Measurements from ENCODE around the gene UFM1. TPM values are rescaled to one million over a fixed set of nuclear protein-coding genes. Genes with fewer than 3 reads are reported as not detected.

Gene UFM1
- total RNA-seq, 1 experiment from 2014 or later, result 34.6 TPM

DNA sequence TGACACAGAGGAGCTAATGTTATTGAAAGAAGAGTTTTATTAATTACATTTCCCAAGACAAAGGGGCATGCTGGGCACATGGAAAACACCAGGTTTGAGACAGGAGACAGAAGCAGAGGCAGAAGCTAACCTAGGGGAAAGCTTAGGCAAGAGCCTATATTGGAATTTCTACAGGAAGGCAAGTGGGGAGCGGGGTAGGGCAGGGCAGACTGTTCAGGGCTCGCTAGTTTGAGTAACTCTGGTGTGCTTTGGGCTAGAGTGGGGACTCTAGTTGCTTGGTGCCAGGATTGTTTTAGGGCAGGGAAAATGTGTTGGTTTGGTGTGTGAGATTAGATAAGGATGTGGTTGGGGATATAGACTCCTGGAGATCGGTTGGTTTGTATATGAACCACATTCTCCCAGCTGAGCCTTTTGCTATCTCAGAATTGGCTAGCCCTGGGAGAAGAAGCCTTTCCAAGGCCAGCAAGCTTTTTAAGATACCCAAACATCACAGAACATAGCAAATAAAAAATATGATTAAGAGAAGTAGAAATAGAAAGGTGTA lies 8.4 kb upstream of the UFM1 start:
- no peak overlapping the region for H3K4me3 ChIP-seq (ENCODE audit: low read depth in 2 of 2, low read length in 2 of 2)
- no peaks in the 10 kb centered on the region for H3K27me3 ChIP-seq (ENCODE audit: control insufficient read depth, insufficient read depth, low read length)
- ChIA-PET POLR2A (interaction anchor here (0.6 kb wide), 1 partner anchor 21 kb away, joined by 4 read pairs; no protein-coding TSS in a partner anchor), CTCF (no interaction called here)
- intact Hi-C loops (cut with micrococcal nuclease; ENCODE audit: unreplicated experiment) (no loop called here), in situ Hi-C loops (cut with HindIII; ENCODE audit: low pct_unique_long_range_greater_than_20kb, low sequenced_read_pairs) (no loop called here)
- no peak for TF ChIP-seq REST (IDR thresholded peaks at IDR 0.05; ENCODE audit: insufficient read depth in 1 of 2, low read depth in 2 of 2, low read length in 1 of 2)
- TF ChIP-seq SIN3A (IDR thresholded peaks at IDR 0.05; ENCODE audit: borderline replicate concordance, insufficient read depth, low read depth, low read length), result no peak
- no peak for TF ChIP-seq TCF7L2 (IDR thresholded peaks at IDR 0.05; ENCODE audit: low read depth, low read length)
- no peak for TF ChIP-seq CTCF (IDR thresholded peaks at IDR 0.05)
- TF ChIP-seq POLR2AphosphoS5 (IDR thresholded peaks at IDR 0.05; ENCODE audit: low read depth, low read length), result no peak
- no peaks in the 10 kb centered on the region for H3K9me3 ChIP-seq (ENCODE audit: control insufficient read depth, insufficient read depth, low read depth, low read length)
- DNase-seq (ENCODE audit: low read depth, low spot score) (no peak), ATAC-seq (no peak)
- BruUV-seq (replicated peaks), result no TSS peak
- no peaks in the 10 kb centered on the region for H3K4me1 ChIP-seq (ENCODE audit: control insufficient read depth, insufficient read depth, low read length)
- no peaks in the 10 kb centered on the region for H3K36me3 ChIP-seq (ENCODE audit: control insufficient read depth, insufficient read depth, low read length)
- H3K27ac ChIP-seq (ENCODE audit: low read length), result no peak overlapping the region

DNA sequence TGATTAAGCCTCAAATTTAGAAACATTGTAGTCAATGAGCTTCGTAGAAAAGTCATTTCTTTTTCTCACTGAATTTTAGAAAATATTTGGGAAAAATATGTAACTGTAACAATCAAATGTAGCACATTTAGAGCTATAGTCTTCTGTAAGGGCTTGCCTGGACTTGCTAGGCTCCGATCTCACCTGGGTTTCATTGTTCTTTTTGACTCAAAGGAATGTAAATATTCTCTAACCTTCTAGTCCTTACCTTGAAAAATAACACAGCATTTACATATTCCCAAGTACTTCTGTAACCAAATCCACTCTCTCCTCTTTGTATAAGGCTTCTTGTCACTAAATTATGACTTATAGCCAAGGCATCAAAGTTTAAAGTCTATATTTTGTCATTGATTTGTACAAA lies 2.9 kb upstream of the UFM1 start:
- in situ Hi-C loops (cut with HindIII; ENCODE audit: low pct_unique_long_range_greater_than_20kb, low sequenced_read_pairs) (no loop called here), intact Hi-C loops (cut with micrococcal nuclease; ENCODE audit: unreplicated experiment) (no loop called here)
- ChIA-PET POLR2A (no interaction called here), CTCF (no interaction called here)
- Histone ChIP-seq H3K4me3 (ENCODE audit: low read depth in 2 of 2, low read length in 2 of 2) (no peak overlapping the region), H3K36me3 (ENCODE audit: control insufficient read depth, insufficient read depth, low read length) (no peaks in the 10 kb centered on the region; the same call in 1 of the 2 replicates), H3K9me3 (ENCODE audit: control insufficient read depth, insufficient read depth, low read depth, low read length) (no peaks in the 10 kb centered on the region), H3K4me1 (ENCODE audit: control insufficient read depth, insufficient read depth, low read length) (peaks cover 8% of the 10 kb centered on the region; the same call in 1 of the 2 replicates), H3K27me3 (ENCODE audit: control insufficient read depth, insufficient read depth, low read length) (no peaks in the 10 kb centered on the region), H3K27ac (ENCODE audit: low read length) (no peak overlapping the region)
- DNase-seq (ENCODE audit: low read depth, low spot score) (no peak), ATAC-seq (no peak)
- no TSS peak for BruUV-seq (replicated peaks)
- TF ChIP-seq SIN3A (IDR thresholded peaks at IDR 0.05; ENCODE audit: borderline replicate concordance, insufficient read depth, low read depth, low read length) (no peak), TCF7L2 (IDR thresholded peaks at IDR 0.05; ENCODE audit: low read depth, low read length) (no peak), REST (IDR thresholded peaks at IDR 0.05; ENCODE audit: insufficient read depth in 1 of 2, low read depth in 2 of 2, low read length in 1 of 2) (no peak), POLR2AphosphoS5 (IDR thresholded peaks at IDR 0.05; ENCODE audit: low read depth, low read length) (no peak), CTCF (IDR thresholded peaks at IDR 0.05) (no peak)

Data from Panc1 (cell line).